HCT116 (cell line): ENCODE data around the gene SLC5A10. TPM values are rescaled to one million over a fixed set of nuclear protein-coding genes. Genes with fewer than 3 reads are reported as not detected.

ENCODE experiments used
- ATAC-seq: fragments of 200-7000 bp; cut with Tn5 transposase; 2 replicates; pipeline ENCODE4 v1.9.1; 2020; ENCODE audit warnings: mild to moderate bottlenecking, moderate library complexity
- BruUV-seq: library from RNA; stranded (reverse); fragments of 400-500 nt; replicated peaks from 2 replicates; lab custom pipeline; 2021; lab: Mats Ljungman, UMichigan
- CTCF ChIA-PET: fragments of 300-600 bp; sonication (Branson Sonifier 250); formaldehyde crosslinking; loops from one replicate; lab custom pipeline; 2021; ENCODE audit warnings: antibody characterized with exemption; lab: Charles Lee
- POLR2A ChIA-PET: fragments of 300-600, 350-600 bp; sonication (Branson Sonifier 250); formaldehyde crosslinking; loops from one replicate; lab custom pipeline; 2021; ENCODE audit warnings: antibody characterized with exemption; lab: Charles Lee
- RAD21 ChIA-PET, 2 experiments: fragments of 300-600 bp; sonication (Branson Sonifier 250); formaldehyde crosslinking; loops; one replicate each; lab custom pipeline; 2023; ENCODE audit warnings: low total read pairs in 2 of 2; ENCODE audit not compliant: uncharacterized antibody in 2 of 2, unreplicated experiment in 2 of 2, low non-redundant PET in 1 of 2; lab: Charles Lee
- DNase-seq: peaks from one replicate; pipeline ENCODE4 v3.0.0-alpha.2; 2010; ENCODE audit warnings: low read depth, low spot score
- H2AFZ ChIP-seq: fragments of 200-600 bp; shearing (Covaris generic), sonication (generic); 2 replicates; pipeline ENCODE4 v1.6.1; 2017; ENCODE audit warnings: low read depth, mixed run types, mixed read lengths, antibody characterized with exemption, low read length; ENCODE audit not compliant: poor library complexity, severe bottlenecking
- H3K27ac ChIP-seq: 2 replicates; pipeline ENCODE4 v1.5.1; 2012; ENCODE audit warnings: low read depth, low read length
- H3K27me3 ChIP-seq: fragments of 200-600 bp; sonication (generic); 2 replicates; pipeline ENCODE4 v1.6.1; 2016; ENCODE audit warnings: mixed run types, low read length, mixed read lengths; ENCODE audit not compliant: insufficient read depth
- H3K36me3 ChIP-seq, 2 experiments: fragments of 200-500 bp in 1 of 2; fragments of 200-600 bp in 1 of 2; sonication (Bioruptor generic) in 1 of 2; sonication (generic) in 1 of 2; 2 replicates each; pipeline versions ENCODE4 v1.5.1 to v1.6.1; 2014 to 2016; ENCODE audit warnings: low read length in 2 of 2, inconsistent platforms in 1 of 2, mixed read lengths in 1 of 2, mixed run types in 1 of 2; ENCODE audit not compliant: insufficient read depth in 2 of 2, control insufficient read depth in 1 of 2
- H3K4me1 ChIP-seq, 2 experiments: fragments of 200-600 bp in 1 of 2; sonication (generic) in 1 of 2; 2 replicates each; pipeline versions ENCODE4 v1.5.1 to v1.6.1; 2012 to 2017; ENCODE audit warnings: low read length in 2 of 2, inconsistent platforms in 1 of 2, mild to moderate bottlenecking in 1 of 2, mixed read lengths in 1 of 2, mixed run types in 1 of 2, moderate library complexity in 1 of 2; ENCODE audit not compliant: insufficient read depth in 2 of 2, control insufficient read depth in 1 of 2
- H3K4me2 ChIP-seq: fragments of 200-600 bp; sonication (generic); 2 replicates; pipeline ENCODE4 v1.6.1; 2017; ENCODE audit warnings: mixed run types, low read length, mixed read lengths
- H3K4me3 ChIP-seq, 2 experiments: fragments of 200-600 bp in 1 of 2; sonication (generic) in 1 of 2; replicated peaks in 1 of 2; 2 replicates each; pipeline ENCODE4 v1.5.1; 2011 to 2016; ENCODE audit warnings: low read length in 2 of 2, control low read depth in 1 of 2, low read depth in 1 of 2, mild to moderate bottlenecking in 1 of 2, mixed read lengths in 1 of 2, mixed run types in 1 of 2
- H3K79me2 ChIP-seq: fragments of 200-600 bp; sonication (generic); 2 replicates; pipeline ENCODE4 v1.6.1; 2017; ENCODE audit warnings: mild to moderate bottlenecking, mixed run types, low read length, moderate library complexity, mixed read lengths; ENCODE audit not compliant: insufficient read depth
- H3K9ac ChIP-seq: fragments of 200-600 bp; sonication (generic); 2 replicates; pipeline ENCODE4 v1.6.1; 2016; ENCODE audit warnings: low read length, mixed read lengths
- H3K9me2 ChIP-seq: fragments of 200-600 bp; sonication (generic), shearing (Covaris generic); 2 replicates; pipeline ENCODE4 v1.6.1; 2017; ENCODE audit warnings: mixed run types, mild to moderate bottlenecking, moderate library complexity; ENCODE audit not compliant: insufficient read depth
- H3K9me3 ChIP-seq, 2 experiments: fragments of 200-500 bp in 1 of 2; fragments of 200-600 bp in 1 of 2; sonication (Bioruptor generic) in 1 of 2; sonication (generic) in 1 of 2; 2 replicates each; pipeline ENCODE4 v1.6.1; 2014 to 2017; ENCODE audit warnings: low read length in 2 of 2, mixed read lengths in 2 of 2, inconsistent platforms in 1 of 2, low read depth in 1 of 2, mild to moderate bottlenecking in 1 of 2, mixed run types in 1 of 2, moderate library complexity in 1 of 2; ENCODE audit not compliant: control insufficient read depth in 1 of 2, insufficient read depth in 1 of 2
- H4K20me1 ChIP-seq: fragments of 200-600 bp; sonication (generic), shearing (Covaris generic); 2 replicates; pipeline ENCODE4 v1.6.1; 2017; ENCODE audit warnings: mixed run types, mild to moderate bottlenecking, moderate library complexity; ENCODE audit not compliant: insufficient read depth
- CEBPB ChIP-seq: IDR thresholded peaks from 2 replicates; pipeline ENCODE4 v1.6.1; 2012; ENCODE audit warnings: low read depth
- EZH2phosphoT487 ChIP-seq: fragments of 200-600 bp; IDR thresholded peaks from 2 replicates; pipeline ENCODE4 v1.6.1; 2018; ENCODE audit warnings: antibody characterized with exemption, borderline replicate concordance
- FOSL1 ChIP-seq: IDR thresholded peaks from 2 replicates; pipeline ENCODE4 v1.6.1; 2012; ENCODE audit warnings: low read depth
- JUND ChIP-seq: IDR thresholded peaks from 2 replicates; pipeline ENCODE4 v1.6.1; 2012
- MAX ChIP-seq: IDR thresholded peaks from 2 replicates; pipeline ENCODE4 v1.6.1; 2012
- POLR2A ChIP-seq: IDR thresholded peaks from 2 replicates; pipeline ENCODE4 v1.7.0; 2011; ENCODE audit warnings: borderline replicate concordance; ENCODE audit not compliant: insufficient read depth, insufficient read length; ENCODE audit errors: extremely low read depth
- POLR2AphosphoS5 ChIP-seq: IDR thresholded peaks from 2 replicates; pipeline ENCODE4 v1.6.1; 2011; ENCODE audit warnings: mild to moderate bottlenecking, low read depth, low read length, moderate library complexity
- RAD21 ChIP-seq: IDR thresholded peaks from 2 replicates; pipeline ENCODE4 v1.6.1; 2012; ENCODE audit warnings: low read depth, mild to moderate bottlenecking
- SP1 ChIP-seq: IDR thresholded peaks from 2 replicates; pipeline ENCODE4 v1.6.1; 2012; ENCODE audit warnings: low read depth
- SRF ChIP-seq: IDR thresholded peaks from 2 replicates; pipeline ENCODE4 v1.6.1; 2012; ENCODE audit warnings: low read depth
- TCF7L2 ChIP-seq: IDR thresholded peaks from 2 replicates; pipeline ENCODE4 v1.7.0; 2011; ENCODE audit warnings: borderline replicate concordance, inconsistent platforms; ENCODE audit not compliant: insufficient read depth, insufficient read length; ENCODE audit errors: extremely low read depth
- YY1 ChIP-seq: IDR thresholded peaks from 2 replicates; pipeline ENCODE4 v1.6.1; 2011; ENCODE audit warnings: low read length, low read depth, moderate library complexity, mild to moderate bottlenecking; ENCODE audit not compliant: insufficient replicate concordance; ENCODE audit errors: extremely low read depth
- ZNF274 ChIP-seq: fragments of 200-500 bp; sonication (Bioruptor generic); IDR thresholded peaks from 2 replicates; pipeline ENCODE4 v1.6.1; 2014; ENCODE audit warnings: mild to moderate bottlenecking, low read depth, low read length, inconsistent platforms
- intact Hi-C: fragments of 100-400 bp; cut with micrococcal nuclease; formaldehyde crosslinking; loops from 2 replicates; pipeline ENCODE4 v1.10.0; 2022
- total RNA-seq: library from RNA; stranded (reverse); gene quantifications from one replicate; pipeline ENCODE4 v1.2.1, GENCODE V29; 2021; ENCODE audit not compliant: unreplicated experiment
- TF ChIP-seq, protein P1 (sequence below), 3 experiments: fragments of 200-600 bp in 1 of 3; sonication (generic) in 1 of 3; IDR thresholded peaks in 2 of 3; conservative IDR thresholded peaks in 1 of 3; 2 replicates each; pipeline ENCODE4 v1.5.1; 2012 to 2017; ENCODE audit warnings: low read depth in 2 of 3, low read length in 2 of 3, antibody characterized with exemption in 1 of 3, borderline replicate concordance in 1 of 3, control low read depth in 1 of 3, mild to moderate bottlenecking in 1 of 3, mixed read lengths in 1 of 3, mixed run types in 1 of 3, moderate library complexity in 1 of 3; ENCODE audit not compliant: insufficient read depth in 1 of 3
- TF ChIP-seq, protein P2 (sequence below): IDR thresholded peaks from 2 replicates; pipeline ENCODE4 v1.6.1; 2012
- TF ChIP-seq, protein P3 (sequence below): IDR thresholded peaks from 2 replicates; pipeline ENCODE4 v1.6.1; 2011; ENCODE audit warnings: mild to moderate bottlenecking, low read length, moderate library complexity; ENCODE audit not compliant: insufficient replicate concordance; ENCODE audit errors: extremely low read depth

The SLC5A10 gene
- total RNA-seq, 1 experiment from 2014 or later = not detected

DNA sequence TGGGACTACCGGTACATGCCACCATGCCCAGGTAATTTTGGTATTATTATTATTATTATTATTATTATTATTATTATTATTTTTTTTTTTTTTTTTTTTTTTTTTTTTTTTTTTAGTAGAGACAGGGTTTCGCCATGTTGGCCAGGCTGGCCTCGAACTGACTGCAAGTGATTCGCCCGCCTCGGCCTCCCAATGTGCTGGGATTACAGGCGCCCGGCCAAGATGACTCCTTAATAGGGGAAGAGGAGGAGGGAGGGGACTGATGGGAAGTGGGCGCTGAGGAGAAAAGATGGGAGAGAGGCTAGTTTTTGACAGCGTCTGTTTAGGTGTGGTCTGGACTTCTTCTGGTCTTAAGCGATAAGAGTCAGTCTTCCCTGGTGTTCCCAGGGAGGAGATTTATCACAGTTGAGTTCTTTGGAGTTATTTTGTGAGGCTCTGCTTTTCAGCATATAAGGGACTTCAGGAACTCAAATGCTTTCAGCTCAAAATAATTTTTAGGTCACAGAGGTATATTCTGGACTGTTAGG lies 34.4 kb upstream of the SLC5A10 start (continued):
- TF ChIP-seq YY1 (no peak), FOSL1 (no peak), POLR2AphosphoS5 (no peak), RAD21 (no peak)
- TF ChIP-seq, protein P1, sequence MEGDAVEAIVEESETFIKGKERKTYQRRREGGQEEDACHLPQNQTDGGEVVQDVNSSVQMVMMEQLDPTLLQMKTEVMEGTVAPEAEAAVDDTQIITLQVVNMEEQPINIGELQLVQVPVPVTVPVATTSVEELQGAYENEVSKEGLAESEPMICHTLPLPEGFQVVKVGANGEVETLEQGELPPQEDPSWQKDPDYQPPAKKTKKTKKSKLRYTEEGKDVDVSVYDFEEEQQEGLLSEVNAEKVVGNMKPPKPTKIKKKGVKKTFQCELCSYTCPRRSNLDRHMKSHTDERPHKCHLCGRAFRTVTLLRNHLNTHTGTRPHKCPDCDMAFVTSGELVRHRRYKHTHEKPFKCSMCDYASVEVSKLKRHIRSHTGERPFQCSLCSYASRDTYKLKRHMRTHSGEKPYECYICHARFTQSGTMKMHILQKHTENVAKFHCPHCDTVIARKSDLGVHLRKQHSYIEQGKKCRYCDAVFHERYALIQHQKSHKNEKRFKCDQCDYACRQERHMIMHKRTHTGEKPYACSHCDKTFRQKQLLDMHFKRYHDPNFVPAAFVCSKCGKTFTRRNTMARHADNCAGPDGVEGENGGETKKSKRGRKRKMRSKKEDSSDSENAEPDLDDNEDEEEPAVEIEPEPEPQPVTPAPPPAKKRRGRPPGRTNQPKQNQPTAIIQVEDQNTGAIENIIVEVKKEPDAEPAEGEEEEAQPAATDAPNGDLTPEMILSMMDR (IDR thresholded peaks at IDR 0.05 in 2 of 3, conservative IDR thresholded peaks at IDR 0.05 in 1 of 3; ENCODE audit: borderline replicate concordance in 1 of 3, insufficient read depth in 1 of 3, low read depth in 2 of 3, low read length in 2 of 3) = no peak

GRCh38 chr17:18919963-18920362 lies 32.0 kb upstream of the SLC5A10 start:
- Histone ChIP-seq H4K20me1 (no peaks in the 10 kb centered on the region), H3K27me3 (no peaks in the 10 kb centered on the region), H2AFZ (no peak overlapping the region), H3K9me2 (no peaks in the 10 kb centered on the region), H3K9ac (no peak overlapping the region), H3K4me1 (peaks cover 6 to 10% of the 10 kb centered on the region in 2 experiments; a peak in 2 of 4 replicates), H3K79me2 (0 out of 2 replicates have a peak, but pooled peaks cover 5% of the 10 kb centered on the region), H3K4me3 (no peak overlapping the region), H3K36me3 (no peaks in the 10 kb centered on the region; a peak in 1 of 4 replicates), H3K4me2 (no peak overlapping the region), H3K27ac (no peak overlapping the region), H3K9me3 (no peaks in the 10 kb centered on the region)
- ChIA-PET RAD21 (no interaction called here), CTCF (no interaction called here), POLR2A (no interaction called here)
- BruUV-seq = no TSS peak
- ATAC-seq (no peak), DNase-seq (no peak)
- no peak for TF ChIP-seq EZH2phosphoT487
- TF ChIP-seq SP1 = no peak
- TF ChIP-seq ZNF274 = no peak
- no peak for TF ChIP-seq JUND
- TF ChIP-seq, protein P2, sequence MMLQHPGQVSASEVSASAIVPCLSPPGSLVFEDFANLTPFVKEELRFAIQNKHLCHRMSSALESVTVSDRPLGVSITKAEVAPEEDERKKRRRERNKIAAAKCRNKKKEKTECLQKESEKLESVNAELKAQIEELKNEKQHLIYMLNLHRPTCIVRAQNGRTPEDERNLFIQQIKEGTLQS = no peak
- no peak for TF ChIP-seq POLR2A
- TF ChIP-seq SRF = no peak
- no peak for TF ChIP-seq TCF7L2
- no peak for TF ChIP-seq CEBPB
- TF ChIP-seq, protein P3, sequence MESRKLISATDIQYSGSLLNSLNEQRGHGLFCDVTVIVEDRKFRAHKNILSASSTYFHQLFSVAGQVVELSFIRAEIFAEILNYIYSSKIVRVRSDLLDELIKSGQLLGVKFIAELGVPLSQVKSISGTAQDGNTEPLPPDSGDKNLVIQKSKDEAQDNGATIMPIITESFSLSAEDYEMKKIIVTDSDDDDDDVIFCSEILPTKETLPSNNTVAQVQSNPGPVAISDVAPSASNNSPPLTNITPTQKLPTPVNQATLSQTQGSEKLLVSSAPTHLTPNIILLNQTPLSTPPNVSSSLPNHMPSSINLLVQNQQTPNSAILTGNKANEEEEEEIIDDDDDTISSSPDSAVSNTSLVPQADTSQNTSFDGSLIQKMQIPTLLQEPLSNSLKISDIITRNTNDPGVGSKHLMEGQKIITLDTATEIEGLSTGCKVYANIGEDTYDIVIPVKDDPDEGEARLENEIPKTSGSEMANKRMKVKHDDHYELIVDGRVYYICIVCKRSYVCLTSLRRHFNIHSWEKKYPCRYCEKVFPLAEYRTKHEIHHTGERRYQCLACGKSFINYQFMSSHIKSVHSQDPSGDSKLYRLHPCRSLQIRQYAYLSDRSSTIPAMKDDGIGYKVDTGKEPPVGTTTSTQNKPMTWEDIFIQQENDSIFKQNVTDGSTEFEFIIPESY = no peak
- no peak for TF ChIP-seq MAX
- no peak for TF ChIP-seq YY1
- intact Hi-C loops = no loop called here
